Activated gamma-delta T cell treated with Interleukin-2 at 50 U/mL for 16 hours (primary cell): ENCODE data around the gene HOXB8.

ENCODE experiments used
- DNase-seq: peaks from one replicate; pipeline ENCODE4 v3.0.0-alpha.2; 2020

Gene HOXB8

DNA sequence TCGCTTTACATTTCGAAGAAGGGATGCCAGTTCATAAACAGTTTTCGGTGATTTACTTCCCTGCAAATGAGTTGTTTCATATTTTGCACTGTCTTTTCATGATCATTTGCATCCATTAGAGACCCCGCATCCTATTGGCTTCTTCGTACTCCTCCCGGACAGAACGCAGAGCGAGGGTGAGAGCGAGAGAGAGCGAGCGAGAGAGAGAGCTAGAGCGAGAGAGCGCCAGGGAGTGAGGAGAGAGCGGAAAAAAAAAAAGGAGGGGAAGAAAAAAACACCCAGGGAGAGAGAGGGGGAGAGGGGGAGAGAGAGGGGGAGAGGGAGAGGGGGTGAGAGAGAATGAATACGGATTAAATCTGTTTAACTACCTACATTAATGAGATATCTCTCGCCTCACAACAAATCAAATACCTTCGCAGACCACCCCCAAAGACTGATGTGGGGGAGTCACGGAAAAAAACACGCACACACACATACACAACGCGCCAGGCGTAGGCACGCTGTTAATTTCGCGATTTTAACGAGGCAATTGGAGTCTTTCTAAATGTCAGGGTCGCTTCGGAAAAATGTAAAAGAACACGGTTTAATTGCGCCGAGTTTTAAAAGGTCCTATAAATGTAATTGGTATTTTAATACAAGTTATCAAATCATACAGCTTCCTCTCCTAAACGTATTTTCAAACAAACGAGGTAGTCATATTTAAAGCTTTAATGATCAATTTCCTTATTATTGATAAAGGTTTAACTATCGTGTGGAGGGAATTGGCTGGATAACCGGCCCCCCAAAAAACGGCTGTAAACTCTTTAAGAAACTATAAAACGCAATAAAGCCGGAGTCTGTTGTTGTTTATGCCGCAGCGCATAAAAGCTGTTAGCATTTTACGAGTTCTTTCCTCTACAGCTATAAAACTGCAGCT, at the start of gene HOXB8:
Gene HOXB8, minus strand, starts transcription at position 246 of the 916 bp plus-strand sequence. CDS start 588 bp downstream, outside the sequence.
- no peak for DNase-seq

DNA sequence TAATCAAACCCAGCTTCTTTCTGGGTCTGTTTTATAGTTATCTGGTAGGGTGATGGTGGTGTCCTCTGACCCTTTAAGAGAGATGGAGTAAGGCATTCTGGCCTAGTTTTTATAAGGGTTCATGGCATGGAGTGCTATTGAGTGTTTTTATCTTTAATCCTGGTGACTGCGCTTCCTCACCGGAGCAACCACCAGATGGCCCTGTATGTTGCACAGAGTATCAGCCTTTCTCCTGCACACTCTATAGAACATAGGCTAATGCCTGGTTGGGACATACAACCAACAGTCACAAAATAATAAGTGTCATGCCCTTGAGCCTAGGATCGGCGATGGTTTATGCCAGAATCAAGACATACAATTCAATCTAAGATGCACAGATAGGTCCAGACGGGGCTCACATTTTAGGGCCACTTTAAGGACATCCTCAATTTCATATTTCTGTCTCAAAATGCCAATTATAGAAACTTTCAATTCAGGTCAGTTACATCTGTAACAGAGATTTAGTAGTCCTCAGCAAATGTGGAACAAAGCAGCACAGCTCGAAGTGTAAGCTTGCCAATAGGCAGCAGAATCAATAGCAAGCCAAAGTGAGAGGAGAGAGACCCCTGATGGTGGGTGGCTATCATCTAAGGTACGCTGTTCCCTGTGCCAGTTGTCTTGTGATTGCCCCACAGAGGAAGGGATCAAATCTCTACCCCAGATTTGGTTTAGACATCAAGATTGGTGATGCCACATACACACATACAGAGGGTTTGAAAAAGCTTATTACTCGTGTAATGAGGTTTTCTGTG, 48.2 kb upstream of the HOXB8 start:
- no peak for DNase-seq

DNA sequence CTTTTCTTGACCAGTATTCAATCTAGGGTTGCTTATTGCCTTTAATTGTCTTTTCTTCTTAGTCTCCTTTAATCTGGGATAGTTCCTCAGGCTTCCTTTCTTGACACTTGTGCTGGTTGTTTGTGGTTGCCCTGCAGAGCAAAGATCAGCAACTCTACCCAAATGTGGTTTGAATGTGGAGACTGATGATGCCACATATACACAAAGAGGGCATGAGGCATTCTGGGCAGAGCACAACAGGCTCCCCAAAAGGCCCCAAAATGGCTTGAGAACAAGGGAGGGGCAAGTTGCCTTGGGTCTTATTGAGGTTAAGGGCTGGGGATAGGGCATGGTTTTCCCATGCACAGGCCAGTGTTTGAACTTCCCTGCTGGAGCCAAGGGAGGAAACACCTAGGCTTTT, 40.8 kb upstream of the HOXB8 start:
- DNase-seq, result no peak

DNA sequence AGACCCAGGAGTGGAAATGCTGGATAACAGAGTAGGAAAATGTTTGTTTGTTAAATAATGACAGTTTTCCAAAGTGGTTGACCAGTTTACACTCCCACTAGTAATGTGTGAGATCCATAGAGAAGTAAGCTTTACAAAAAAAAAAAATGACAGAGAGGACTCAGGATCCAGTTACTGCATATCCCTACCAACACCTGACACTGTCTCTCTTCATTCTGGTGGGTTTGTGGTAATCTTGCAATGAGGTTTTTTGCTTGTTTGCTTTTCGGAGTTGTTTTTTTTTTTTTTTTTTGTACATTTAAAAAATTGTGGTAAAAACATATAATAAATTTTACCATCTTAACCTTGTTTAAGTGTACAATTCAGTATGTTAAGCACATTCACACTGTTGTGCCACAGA, 34.6 kb upstream of the HOXB8 start:
- no peak for DNase-seq

- DNase-seq, result no peak
These were observed 32.8 kb upstream of the HOXB8 start for GRCh38 chr17:48647963-48648245.

DNA sequence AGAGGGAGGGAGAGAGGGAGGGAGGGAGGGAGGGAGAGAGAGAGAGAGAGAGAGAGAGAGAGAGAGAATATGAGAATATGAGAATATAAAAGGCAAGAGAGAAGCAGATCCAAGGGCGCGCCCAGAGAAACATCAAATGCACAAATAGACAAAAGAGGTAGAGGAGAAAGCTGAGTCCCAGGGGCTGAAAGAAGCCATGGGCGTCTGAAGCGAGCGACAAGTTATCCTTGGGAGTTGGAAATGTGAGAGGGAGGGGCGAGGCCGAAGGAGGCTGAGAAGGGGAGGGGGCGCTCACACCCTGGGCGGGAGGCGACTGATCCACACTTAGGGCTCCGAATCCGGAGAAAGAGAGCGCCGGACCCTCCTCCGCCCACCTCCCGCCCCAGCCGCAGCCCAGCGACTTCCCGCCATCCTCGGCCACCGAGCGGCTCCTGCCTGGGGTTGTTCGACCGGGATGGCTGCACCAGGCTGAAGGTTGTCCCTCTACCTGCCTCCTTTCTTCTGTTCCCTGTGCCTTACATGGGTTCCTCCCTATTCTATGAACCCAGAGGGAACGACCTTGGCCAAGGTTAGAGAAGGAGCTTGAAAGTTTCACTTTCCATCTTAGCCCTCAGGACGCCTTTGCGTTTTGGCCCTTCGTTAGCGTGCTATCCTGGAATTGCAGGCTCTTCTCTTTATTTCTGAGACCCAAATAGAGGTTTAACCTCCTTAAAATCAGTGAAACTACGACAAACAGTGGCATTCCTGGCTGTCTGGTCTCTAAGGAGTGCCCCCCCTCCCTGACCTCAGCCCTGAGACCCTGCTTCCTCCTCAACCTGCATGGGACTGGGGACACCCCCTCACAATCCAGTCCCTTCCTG, 32.2 kb upstream of the HOXB8 start:
- DNase-seq, result no peak

- no peak for DNase-seq
These were observed 31.4 kb upstream of the HOXB8 start for GRCh38 chr17:48646183-48647102.

DNA sequence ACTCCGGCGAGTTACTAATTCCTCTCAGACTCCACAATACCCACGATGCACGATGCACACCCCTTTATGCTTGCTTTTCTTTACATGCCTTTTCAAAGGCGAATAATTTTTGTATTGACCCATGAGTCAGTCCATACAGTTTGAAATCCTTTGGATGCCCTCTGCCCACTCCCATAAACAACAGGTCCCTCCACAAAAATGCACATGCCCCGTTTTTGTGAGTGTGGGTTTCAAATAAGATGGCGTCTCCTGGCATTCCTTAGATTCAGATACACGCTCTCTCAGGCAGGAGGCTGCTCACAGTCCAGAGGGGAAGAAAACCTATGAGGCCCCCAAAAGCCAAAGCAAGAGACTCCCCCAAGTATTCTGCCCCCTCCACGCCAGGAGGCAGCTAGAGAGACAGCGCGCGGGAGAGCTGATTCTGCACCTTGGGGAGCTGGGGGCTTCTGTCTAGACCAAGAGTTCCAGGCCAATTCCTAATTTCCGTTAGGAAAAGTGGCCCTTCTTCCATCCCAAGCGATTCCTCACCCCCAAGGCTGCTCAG, 30.6 kb upstream of the HOXB8 start:
- DNase-seq, result no peak

- no peak for DNase-seq
These were observed 29.9 kb upstream of the HOXB8 start for GRCh38 chr17:48644910-48645557.

DNA sequence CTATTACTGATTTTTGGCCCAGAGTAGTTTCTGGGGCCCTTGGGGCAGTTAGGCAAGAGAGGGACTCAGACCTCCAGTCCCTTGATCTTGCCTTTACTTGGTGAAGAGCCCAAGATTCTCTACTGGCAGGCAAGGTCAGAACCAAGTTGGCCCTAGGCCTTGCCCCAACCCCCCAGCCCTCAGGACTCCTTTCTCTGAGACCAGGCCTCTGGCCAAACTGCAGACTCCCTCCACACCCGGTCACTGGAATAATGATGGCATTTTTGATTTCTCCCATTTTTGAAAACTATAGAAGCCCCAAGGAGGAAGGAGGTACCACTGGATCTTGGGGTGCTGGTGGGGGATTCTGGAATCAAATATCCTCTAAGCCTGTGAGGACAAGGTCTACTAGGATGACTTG, 29.1 kb upstream of the HOXB8 start:
- no peak for DNase-seq

- DNase-seq, result no peak
These were observed 28.6 kb upstream of the HOXB8 start for GRCh38 chr17:48643697-48644012.

DNA sequence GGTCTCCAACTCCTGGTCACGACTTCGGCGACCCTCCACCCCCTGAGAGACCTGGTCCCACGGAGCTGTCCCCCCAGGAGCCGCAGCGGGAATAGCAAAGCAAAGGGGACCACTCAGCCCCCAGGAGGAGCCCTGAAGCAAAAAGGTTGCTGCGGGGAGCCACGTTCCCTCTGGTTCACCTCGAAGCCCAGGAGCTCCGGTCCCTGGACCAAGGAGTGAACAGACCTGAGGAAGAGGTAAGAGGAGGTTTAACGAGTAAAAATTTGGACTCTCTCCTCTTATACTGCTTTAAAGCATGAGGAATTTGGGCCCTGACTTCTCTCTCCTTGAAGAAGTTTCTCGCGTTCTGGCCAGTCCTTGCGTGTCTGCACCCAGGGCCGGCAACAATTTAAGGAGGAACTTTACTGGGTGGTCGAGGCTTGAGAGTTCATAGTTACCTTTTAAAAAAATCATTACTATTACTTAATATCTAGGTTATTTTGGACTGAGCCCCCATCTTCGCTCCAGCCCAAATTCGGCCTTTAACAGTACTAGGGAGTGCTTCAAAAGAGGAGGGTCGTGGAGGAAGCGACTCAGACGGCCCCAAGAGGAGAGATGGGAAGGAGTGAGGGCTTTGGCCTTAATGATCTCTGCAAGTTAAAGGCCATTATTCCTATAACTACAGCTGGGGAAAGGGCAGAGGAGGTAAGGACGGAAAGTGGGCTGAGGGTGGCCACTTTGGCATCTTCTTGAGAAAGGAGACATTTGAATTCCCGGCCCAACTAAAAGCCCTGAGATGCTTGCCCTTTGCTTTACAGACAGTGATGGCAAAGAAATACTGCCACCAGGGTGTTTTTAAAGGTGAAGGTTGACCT, 28.0 kb upstream of the HOXB8 start:
- DNase-seq, result no peak

GRCh38 chr17:48642059-48642842, 27.2 kb upstream of the HOXB8 start:
- DNase-seq, result no peak

GRCh38 chr17:48641541-48642058, 26.5 kb upstream of the HOXB8 start:
- DNase-seq, result no peak

DNA sequence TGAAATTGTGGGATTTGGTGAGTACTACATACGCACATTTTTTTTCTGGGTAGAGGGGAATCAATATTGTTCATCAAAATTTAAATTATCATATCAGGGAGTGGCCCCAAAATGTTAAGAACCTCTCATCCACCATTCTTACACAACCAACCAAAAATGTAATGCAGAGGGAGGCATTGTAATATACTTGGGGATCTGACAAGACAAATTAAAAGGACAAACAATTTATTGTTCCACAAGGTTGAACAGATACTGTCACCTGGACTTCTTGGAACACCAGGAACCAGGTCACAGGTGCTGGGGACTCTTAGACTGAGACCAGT, 25.7 kb upstream of the HOXB8 start:
- DNase-seq, result no peak

DNA sequence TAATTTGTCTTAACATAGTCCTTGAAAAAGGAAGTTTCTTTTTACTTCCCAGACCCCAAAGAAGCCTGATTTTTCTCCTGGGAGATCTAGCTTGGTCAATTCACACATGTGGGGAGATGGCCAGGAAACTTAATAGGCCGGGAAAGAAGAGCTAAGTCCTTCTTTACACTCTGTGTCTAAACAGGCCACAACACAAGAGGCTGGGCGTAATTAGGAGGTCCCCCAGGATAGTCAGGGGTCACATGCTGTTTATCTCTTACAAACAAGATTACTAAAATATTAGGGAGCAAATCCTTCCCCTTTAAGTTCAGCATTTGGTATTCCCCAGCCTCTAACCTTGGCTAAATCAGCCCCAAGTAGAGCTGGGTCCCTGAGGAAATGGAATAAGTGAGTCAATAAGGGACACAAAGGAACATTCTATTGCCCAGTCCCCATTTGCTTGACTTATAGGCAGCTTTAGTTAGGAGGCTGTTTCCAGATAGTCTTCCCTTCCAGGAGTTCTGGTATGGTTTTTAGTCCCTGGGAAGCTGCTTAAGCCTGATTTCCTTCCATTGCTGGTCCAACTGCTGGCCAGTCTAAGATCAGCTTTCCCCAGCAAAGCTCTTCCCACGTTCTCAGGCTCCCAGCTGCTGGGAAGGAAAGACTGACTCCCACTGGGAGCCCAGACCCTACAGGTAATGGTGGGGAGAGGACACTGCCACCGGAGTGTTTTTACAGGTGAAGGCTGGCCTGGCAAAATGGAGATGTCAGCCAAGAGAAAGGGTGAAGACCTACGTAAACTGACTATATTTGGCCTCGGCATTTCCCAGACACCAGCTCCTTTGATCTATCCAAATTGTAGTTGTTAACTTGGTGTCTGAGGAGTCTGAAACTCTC, 25.1 kb upstream of the HOXB8 start:
- DNase-seq, result no peak

- DNase-seq, result no peak
These were observed 24.0 kb upstream of the HOXB8 start for GRCh38 chr17:48639136-48639535.
